ENCODE results near the gene VWA5B2. TPM values are rescaled to one million over a fixed set of nuclear protein-coding genes. Genes with fewer than 3 reads are reported as not detected.

VWA5B2 gene
- total RNA-seq, 1 experiment from 2014 or later = 0.90 TPM

DNA sequence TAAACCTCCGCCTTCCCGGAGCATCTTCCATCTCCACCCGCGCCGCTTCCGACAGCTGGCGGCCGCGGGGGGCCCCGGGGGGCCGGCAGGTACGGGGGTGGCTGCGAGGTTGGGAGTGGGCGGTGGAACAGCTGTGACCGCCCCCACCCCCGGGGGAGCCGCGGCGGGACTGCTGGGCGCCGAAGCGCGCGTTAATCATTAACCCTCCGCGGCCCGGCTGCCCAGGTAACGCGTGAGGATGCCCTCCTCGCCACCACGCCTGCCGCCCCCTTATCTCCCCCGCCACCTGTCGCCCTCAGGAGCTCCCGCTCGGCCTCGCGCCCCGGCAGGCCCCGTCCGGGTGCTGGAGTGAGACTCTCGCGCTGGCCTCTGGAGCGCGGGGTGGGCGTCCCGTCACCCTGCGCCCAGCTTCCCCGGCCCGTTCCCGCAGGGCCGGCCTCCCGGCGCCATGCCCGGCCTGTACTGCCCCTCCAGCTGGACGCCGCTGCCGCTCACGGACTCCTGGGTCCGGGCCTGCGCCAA is 757 bp downstream of the VWA5B2 start:
- Mint-ChIP-seq H3K4me3 (ENCODE audit: low read depth, unreplicated experiment) (peak overlapping the region; percentile 8), H3K4me1 (ENCODE audit: low read depth, unreplicated experiment) (peaks cover 11% of the 10 kb centered on the region), H3K27ac (ENCODE audit: unreplicated experiment) (no peak overlapping the region), H3K36me3 (ENCODE audit: insufficient read depth, unreplicated experiment) (peaks cover 8% of the 10 kb centered on the region), H3K9me3 (ENCODE audit: low read depth, unreplicated experiment) (no peaks in the 10 kb centered on the region), H3K27me3 (ENCODE audit: unreplicated experiment) (peaks cover 72% of the 10 kb centered on the region)
- CTCF ChIA-PET = interaction anchor here (0.6 to 1.5 kb wide), 2 partner anchors 10 to 61 kb away, joined by 3 to 7 read pairs; no protein-coding TSS in a partner anchor
- DNase-seq = peak; percentile 52
- no TSS peak for BruUV-seq (replicated peaks)
- TF ChIP-seq, protein P1, sequence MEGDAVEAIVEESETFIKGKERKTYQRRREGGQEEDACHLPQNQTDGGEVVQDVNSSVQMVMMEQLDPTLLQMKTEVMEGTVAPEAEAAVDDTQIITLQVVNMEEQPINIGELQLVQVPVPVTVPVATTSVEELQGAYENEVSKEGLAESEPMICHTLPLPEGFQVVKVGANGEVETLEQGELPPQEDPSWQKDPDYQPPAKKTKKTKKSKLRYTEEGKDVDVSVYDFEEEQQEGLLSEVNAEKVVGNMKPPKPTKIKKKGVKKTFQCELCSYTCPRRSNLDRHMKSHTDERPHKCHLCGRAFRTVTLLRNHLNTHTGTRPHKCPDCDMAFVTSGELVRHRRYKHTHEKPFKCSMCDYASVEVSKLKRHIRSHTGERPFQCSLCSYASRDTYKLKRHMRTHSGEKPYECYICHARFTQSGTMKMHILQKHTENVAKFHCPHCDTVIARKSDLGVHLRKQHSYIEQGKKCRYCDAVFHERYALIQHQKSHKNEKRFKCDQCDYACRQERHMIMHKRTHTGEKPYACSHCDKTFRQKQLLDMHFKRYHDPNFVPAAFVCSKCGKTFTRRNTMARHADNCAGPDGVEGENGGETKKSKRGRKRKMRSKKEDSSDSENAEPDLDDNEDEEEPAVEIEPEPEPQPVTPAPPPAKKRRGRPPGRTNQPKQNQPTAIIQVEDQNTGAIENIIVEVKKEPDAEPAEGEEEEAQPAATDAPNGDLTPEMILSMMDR (IDR thresholded peaks at IDR 0.05; ENCODE audit: unreplicated experiment) = no peak
- intact Hi-C loops (cut with micrococcal nuclease; ENCODE audit: unreplicated experiment) = no loop called here

DNA sequence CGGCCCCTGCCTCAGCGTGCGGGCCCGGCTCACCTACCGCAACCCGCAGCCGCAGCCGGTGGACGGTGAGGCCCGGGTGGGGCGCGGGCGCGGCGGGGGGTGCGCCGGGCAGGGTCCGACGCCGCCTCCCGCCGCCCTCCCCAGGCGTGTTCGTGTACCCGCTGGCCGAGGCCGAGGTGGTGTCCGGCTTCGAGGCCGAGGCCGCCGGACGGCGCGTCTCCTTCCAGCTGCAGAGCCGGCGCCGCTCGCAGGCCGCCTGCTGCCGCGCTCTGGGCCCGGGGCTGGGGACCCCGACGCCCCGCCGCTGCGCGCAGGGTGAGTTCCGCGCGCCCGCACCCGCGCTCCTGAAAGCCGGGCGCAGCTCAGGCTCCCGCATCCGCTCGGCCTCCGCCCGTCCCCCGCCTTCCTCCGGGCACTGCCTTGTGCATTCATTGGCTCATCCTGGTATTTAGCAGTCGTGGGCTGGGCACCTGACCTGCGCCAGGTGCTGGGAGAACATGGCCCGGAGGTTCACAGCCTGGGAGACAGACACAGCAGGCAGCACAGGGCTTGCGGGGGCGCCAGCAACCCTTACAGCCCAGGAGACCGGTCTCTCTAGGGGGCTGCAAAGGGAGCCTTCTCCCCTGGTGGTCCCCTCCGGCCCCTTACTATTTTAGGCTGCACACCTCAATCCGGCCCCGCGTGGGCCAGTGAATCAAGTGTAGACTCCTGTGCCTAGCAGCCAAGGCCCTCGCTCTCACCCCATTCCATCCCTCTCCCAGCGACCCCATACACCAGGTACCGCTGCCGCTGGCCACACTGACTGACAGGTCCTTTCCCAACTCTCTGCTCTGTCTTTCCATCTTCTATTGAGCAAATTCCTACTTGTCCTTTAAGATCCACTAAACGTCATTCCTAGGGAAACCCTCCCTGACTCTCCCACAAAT is 1.5 kb downstream of the VWA5B2 start:
- TF ChIP-seq, protein P1 (IDR thresholded peaks at IDR 0.05; ENCODE audit: unreplicated experiment) = no peak
- BruUV-seq (replicated peaks) = no TSS peak
- peak; percentile 45 for DNase-seq
- CTCF ChIA-PET = interaction anchor here (0.6 to 1.5 kb wide), 2 partner anchors 9 to 61 kb away, joined by 3 to 7 read pairs; no protein-coding TSS in a partner anchor
- intact Hi-C loops (cut with micrococcal nuclease; ENCODE audit: unreplicated experiment) = no loop called here
- Mint-ChIP-seq H3K4me3 (ENCODE audit: low read depth, unreplicated experiment) (peak overlapping the region; percentile 8), H3K36me3 (ENCODE audit: insufficient read depth, unreplicated experiment) (peaks cover 8% of the 10 kb centered on the region), H3K4me1 (ENCODE audit: low read depth, unreplicated experiment) (peaks cover 11% of the 10 kb centered on the region), H3K27me3 (ENCODE audit: unreplicated experiment) (peaks cover 65% of the 10 kb centered on the region), H3K9me3 (ENCODE audit: low read depth, unreplicated experiment) (no peaks in the 10 kb centered on the region), H3K27ac (ENCODE audit: unreplicated experiment) (no peak overlapping the region)

DNA sequence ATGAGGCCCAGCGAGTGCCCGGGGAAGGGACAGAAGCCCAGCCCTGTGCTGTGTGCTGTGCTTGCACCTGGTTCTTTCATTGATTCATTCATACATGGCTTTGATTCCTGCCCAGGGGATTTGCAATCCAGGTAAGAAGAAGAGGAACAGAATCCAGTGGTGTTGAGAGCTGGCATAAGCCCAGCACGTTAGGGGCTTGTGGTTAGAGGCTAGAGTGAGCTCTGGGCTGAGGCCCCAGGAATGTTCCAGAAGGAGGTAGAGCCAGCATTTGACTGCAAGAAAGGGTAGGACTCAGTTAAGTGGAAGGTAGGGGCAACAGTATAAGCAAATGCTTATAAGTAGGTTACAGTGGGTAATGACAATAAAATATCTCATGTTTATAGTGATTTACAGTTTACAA is 2.3 kb downstream of the VWA5B2 start:
- no peaks in the 10 kb centered on the region for H3K9me3 Mint-ChIP-seq (ENCODE audit: low read depth, unreplicated experiment)
- CTCF ChIA-PET = no interaction called here
- TF ChIP-seq, protein P1 (IDR thresholded peaks at IDR 0.05; ENCODE audit: unreplicated experiment) = no peak
- peaks cover 11% of the 10 kb centered on the region for H3K4me1 Mint-ChIP-seq (ENCODE audit: low read depth, unreplicated experiment)
- intact Hi-C loops (cut with micrococcal nuclease; ENCODE audit: unreplicated experiment) = no loop called here
- DNase-seq = no peak
- peaks cover 8% of the 10 kb centered on the region for H3K36me3 Mint-ChIP-seq (ENCODE audit: insufficient read depth, unreplicated experiment)
- H3K27ac Mint-ChIP-seq (ENCODE audit: unreplicated experiment) = no peak overlapping the region
- H3K4me3 Mint-ChIP-seq (ENCODE audit: low read depth, unreplicated experiment) = peak overlapping the region; percentile 8
- BruUV-seq (replicated peaks) = no TSS peak
- peaks cover 57% of the 10 kb centered on the region for H3K27me3 Mint-ChIP-seq (ENCODE audit: unreplicated experiment)

DNA sequence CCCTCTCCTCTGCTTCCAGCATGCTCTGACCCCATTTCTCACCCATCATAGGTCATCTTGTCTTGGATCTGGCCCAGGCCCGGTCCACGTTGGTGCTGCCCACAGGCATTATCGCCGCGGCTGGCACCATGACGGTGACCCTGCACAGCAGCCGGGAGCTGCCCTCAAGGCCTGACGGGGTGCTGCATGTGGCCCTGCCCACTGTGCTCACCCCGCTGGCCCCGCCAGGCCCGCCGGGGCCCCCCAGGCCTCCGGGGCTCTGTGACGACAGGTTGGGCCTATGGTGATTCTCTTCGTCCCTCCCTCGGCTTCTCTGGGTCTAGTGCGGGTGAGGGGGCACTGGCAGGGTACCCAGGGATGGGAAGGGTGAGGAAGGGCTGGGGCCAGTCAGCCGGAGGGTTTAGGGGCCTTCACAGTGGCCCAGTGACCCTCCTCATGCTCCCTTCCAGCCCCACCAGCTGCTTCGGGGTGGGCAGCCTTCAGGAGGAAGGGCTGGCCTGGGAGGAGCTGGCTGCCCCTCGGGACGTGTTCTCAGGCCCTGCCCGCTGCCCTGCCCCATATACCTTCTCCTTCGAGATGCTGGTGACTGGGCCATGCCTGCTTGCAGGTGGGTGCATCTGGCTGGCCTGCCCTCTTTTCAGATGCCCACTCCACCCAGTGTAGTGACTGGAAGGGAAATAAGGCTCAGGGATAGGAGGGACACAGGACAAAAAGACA is 3.9 kb downstream of the VWA5B2 start:
- BruUV-seq (replicated peaks) = no TSS peak
- Mint-ChIP-seq H3K4me3 (ENCODE audit: low read depth, unreplicated experiment) (no peak overlapping the region), H3K9me3 (ENCODE audit: low read depth, unreplicated experiment) (no peaks in the 10 kb centered on the region), H3K36me3 (ENCODE audit: insufficient read depth, unreplicated experiment) (peaks cover 8% of the 10 kb centered on the region), H3K27ac (ENCODE audit: unreplicated experiment) (no peak overlapping the region), H3K27me3 (ENCODE audit: unreplicated experiment) (peaks cover 57% of the 10 kb centered on the region), H3K4me1 (ENCODE audit: low read depth, unreplicated experiment) (peaks cover 11% of the 10 kb centered on the region)
- intact Hi-C loops (cut with micrococcal nuclease; ENCODE audit: unreplicated experiment) = no loop called here
- CTCF ChIA-PET = interaction anchor here (0.5 to 0.7 kb wide), 3 partner anchors 30 to 1579 kb away, joined by 3 to 5 read pairs (median 4); no protein-coding TSS in a partner anchor
- TF ChIP-seq, protein P1 (IDR thresholded peaks at IDR 0.05; ENCODE audit: unreplicated experiment) = no peak
- no peak for DNase-seq
